ENCODE results near the gene ZNF506. TPM values are rescaled to one million over a fixed set of nuclear protein-coding genes. Genes with fewer than 3 reads are reported as not detected.

The ZNF506 gene
- total RNA-seq, 1 experiment from 2014 or later, result 3.0 TPM

DNA sequence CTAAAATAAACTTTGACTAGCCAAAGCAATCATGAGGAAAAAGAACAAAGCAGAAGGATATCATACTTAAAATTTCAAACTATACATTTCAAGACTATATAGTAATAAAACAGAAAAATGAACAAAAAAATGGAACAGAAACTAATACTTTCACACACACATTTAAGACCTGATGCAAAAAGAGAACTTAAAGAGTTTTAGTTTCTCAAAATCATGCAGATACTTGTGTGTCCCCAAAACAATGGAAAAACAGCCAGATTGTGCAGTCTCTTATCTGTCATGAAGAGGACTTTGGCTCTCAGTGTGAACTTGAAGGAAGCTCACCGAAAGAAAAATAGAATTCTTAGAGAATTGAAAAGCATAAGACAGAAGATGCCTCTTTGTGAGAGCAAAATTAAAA, 16.1 kb downstream of the ZNF506 start:
- peaks cover 25 to 29% of the 10 kb centered on the region in 2 experiments; a peak in 4 of 5 replicates for H3K9me3 Mint-ChIP-seq
- H3K4me3 Mint-ChIP-seq, result no peak overlapping the region
- Histone ChIP-seq H4K20me1 (ENCODE audit: control insufficient read depth, insufficient read depth, insufficient read length) (no peaks in the 10 kb centered on the region), H4K5ac (ENCODE audit: insufficient read length, low read depth, low read length) (no peak overlapping the region), H2BK20ac (ENCODE audit: low read depth, low read length, poor library complexity, severe bottlenecking) (no peak overlapping the region), H3T11ph (ENCODE audit: low read length) (no peak overlapping the region), H2AK5ac (ENCODE audit: insufficient read length, low read length) (no peak overlapping the region), H3K27ac (ENCODE audit: insufficient read length, low read depth, low read length) (no peak overlapping the region), H3K4me2 (ENCODE audit: insufficient read depth, insufficient read length, low read length) (no peak overlapping the region), H2BK12ac (ENCODE audit: insufficient read length, low read depth, low read length) (no peak overlapping the region), H3K18ac (ENCODE audit: insufficient read length, low read depth, low read length) (no peak overlapping the region), H3K4me1 (ENCODE audit: insufficient read depth, low read length) (no peaks in the 10 kb centered on the region), H2AFZ (ENCODE audit: low read length) (no peak overlapping the region), H3K27me3 (ENCODE audit: insufficient read depth, low read length) (no peaks in the 10 kb centered on the region), H3K14ac (ENCODE audit: insufficient read depth, low read length) (no peak overlapping the region), H3K23ac (ENCODE audit: insufficient read length, low read depth, low read length) (no peak overlapping the region), H3K79me2 (ENCODE audit: insufficient read depth, low read length) (no peaks in the 10 kb centered on the region), H2BK5ac (ENCODE audit: insufficient read length, low read length) (no peak overlapping the region), H3K56ac (ENCODE audit: insufficient read length, low read depth, low read length) (no peak overlapping the region), H2BK120ac (ENCODE audit: low read depth, low read length, poor library complexity, severe bottlenecking) (no peak overlapping the region), H3K79me1 (ENCODE audit: insufficient read depth, low read depth, low read length, poor library complexity, severe bottlenecking) (no peaks in the 10 kb centered on the region), H4K8ac (replicated peaks; ENCODE audit: insufficient read length, low read depth, low read length) (no peak overlapping the region), H4K91ac (ENCODE audit: insufficient read length, low read depth, low read length) (no peak overlapping the region), H2BK15ac (ENCODE audit: low read depth, low read length) (no peak overlapping the region), H3K9me3 (ENCODE audit: control insufficient read depth, low read depth, low read length) (no peaks in the 10 kb centered on the region), H3K4ac (ENCODE audit: low read depth, low read length) (no peak overlapping the region), H3K23me2 (ENCODE audit: insufficient read length, low read depth, low read length, poor library complexity, severe bottlenecking) (no peaks in the 10 kb centered on the region), H3K9ac (ENCODE audit: extremely low read depth, insufficient read length, low read length) (no peak overlapping the region)
- TF ChIP-seq, protein P1, sequence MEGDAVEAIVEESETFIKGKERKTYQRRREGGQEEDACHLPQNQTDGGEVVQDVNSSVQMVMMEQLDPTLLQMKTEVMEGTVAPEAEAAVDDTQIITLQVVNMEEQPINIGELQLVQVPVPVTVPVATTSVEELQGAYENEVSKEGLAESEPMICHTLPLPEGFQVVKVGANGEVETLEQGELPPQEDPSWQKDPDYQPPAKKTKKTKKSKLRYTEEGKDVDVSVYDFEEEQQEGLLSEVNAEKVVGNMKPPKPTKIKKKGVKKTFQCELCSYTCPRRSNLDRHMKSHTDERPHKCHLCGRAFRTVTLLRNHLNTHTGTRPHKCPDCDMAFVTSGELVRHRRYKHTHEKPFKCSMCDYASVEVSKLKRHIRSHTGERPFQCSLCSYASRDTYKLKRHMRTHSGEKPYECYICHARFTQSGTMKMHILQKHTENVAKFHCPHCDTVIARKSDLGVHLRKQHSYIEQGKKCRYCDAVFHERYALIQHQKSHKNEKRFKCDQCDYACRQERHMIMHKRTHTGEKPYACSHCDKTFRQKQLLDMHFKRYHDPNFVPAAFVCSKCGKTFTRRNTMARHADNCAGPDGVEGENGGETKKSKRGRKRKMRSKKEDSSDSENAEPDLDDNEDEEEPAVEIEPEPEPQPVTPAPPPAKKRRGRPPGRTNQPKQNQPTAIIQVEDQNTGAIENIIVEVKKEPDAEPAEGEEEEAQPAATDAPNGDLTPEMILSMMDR (conservative IDR thresholded peaks at IDR 0.05), result no peak
- WGBS (ENCODE audit: extremely low coverage, insufficient read length, low lambda C conversion rate), result no CpG with 5 or more reads among the region's 1 CpG
- DNase-seq, result no peak
- H3K4me1 Mint-ChIP-seq, result no peaks in the 10 kb centered on the region
- H3K36me3 Mint-ChIP-seq (ENCODE audit: insufficient read depth in 1 of 3, low read depth in 3 of 3), result peaks cover 30 to 35% (median 33%) of the 10 kb centered on the region in 3 experiments; a peak in 6 of 7 replicates
- no peak overlapping the region for H3K27ac Mint-ChIP-seq
- no peaks in the 10 kb centered on the region for H3K27me3 Mint-ChIP-seq (ENCODE audit: low read depth)
